GM23338 (cell line): ENCODE data around the gene SLC22A16. TPM values are rescaled to one million over a fixed set of nuclear protein-coding genes. Genes with fewer than 3 reads are reported as not detected.

Experiments
- ATAC-seq: fragments of 200-7000 bp; cut with Tn5 transposase; 3 replicates; pipeline ENCODE4 v1.9.1; 2020
- DNase-seq: peaks from one replicate; pipeline ENCODE4 v3.0.0-alpha.2; 2015; ENCODE audit warnings: low spot score
- H2AFZ ChIP-seq: fragments of 200-600 bp; sonication (generic); 2 replicates; pipeline ENCODE4 v1.8.0; 2016; ENCODE audit warnings: antibody characterized with exemption, mild to moderate bottlenecking, moderate library complexity
- H3F3A ChIP-seq: fragments of 200-600 bp; sonication (generic); replicated peaks from 2 replicates; pipeline ENCODE4 v1.8.0; 2017; ENCODE audit warnings: antibody characterized with exemption, mixed run types, low read depth
- H3K27ac ChIP-seq: fragments of 200-600 bp; sonication (generic); 2 replicates; pipeline ENCODE4 v1.6.1; 2016; ENCODE audit warnings: low read depth
- H3K27me3 ChIP-seq: fragments of 200-600 bp; sonication (generic); 2 replicates; pipeline ENCODE4 v1.8.0; 2016; ENCODE audit warnings: mild to moderate bottlenecking, mixed run types, moderate library complexity; ENCODE audit not compliant: insufficient read depth
- H3K36me3 ChIP-seq: fragments of 200-600 bp; sonication (generic); 2 replicates; pipeline ENCODE4 v1.8.0; 2016; ENCODE audit warnings: mild to moderate bottlenecking; ENCODE audit not compliant: insufficient read depth
- H3K4me1 ChIP-seq: fragments of 200-600 bp; sonication (generic); 2 replicates; pipeline ENCODE4 v1.8.0; 2016; ENCODE audit warnings: mild to moderate bottlenecking, moderate library complexity; ENCODE audit not compliant: insufficient read depth
- H3K4me2 ChIP-seq: fragments of 200-600 bp; sonication (generic); 2 replicates; pipeline ENCODE4 v1.7.1; 2017; ENCODE audit warnings: mixed run types
- H3K4me3 ChIP-seq: fragments of 200-600 bp; sonication (generic); 2 replicates; pipeline ENCODE4 v1.6.1; 2016; ENCODE audit warnings: mixed run types
- H3K79me2 ChIP-seq: fragments of 200-600 bp; sonication (generic); replicated peaks from 2 replicates; pipeline ENCODE4 v1.8.0; 2017; ENCODE audit warnings: mild to moderate bottlenecking; ENCODE audit not compliant: insufficient read depth
- H3K9me2 ChIP-seq: fragments of 200-600 bp; sonication (generic); 2 replicates; pipeline ENCODE4 v1.8.0; 2017; ENCODE audit not compliant: insufficient read depth
- H4K20me1 ChIP-seq: fragments of 200-600 bp; sonication (generic); replicated peaks from 2 replicates; pipeline ENCODE4 v1.8.0; 2017; ENCODE audit warnings: mild to moderate bottlenecking; ENCODE audit not compliant: insufficient read depth
- H3K27ac Mint-ChIP-seq: 2 replicates; pipeline ENCODE4 v1.8.0; 2020; ENCODE audit warnings: inconsistent platforms, mild to moderate bottlenecking, moderate library complexity, mixed read lengths
- H3K27me3 Mint-ChIP-seq: 3 replicates; pipeline ENCODE4 v1.8.0; 2022; ENCODE audit warnings: low read depth, mild to moderate bottlenecking, moderate library complexity, mixed read lengths, inconsistent platforms; ENCODE audit not compliant: insufficient read depth, poor library complexity
- H3K36me3 Mint-ChIP-seq: 3 replicates; pipeline ENCODE4 v1.8.0; 2021; ENCODE audit warnings: low read depth, mild to moderate bottlenecking, inconsistent platforms, moderate library complexity, mixed read lengths
- H3K4me1 Mint-ChIP-seq: 3 replicates; pipeline ENCODE4 v1.8.0; 2020; ENCODE audit warnings: mild to moderate bottlenecking, inconsistent platforms, mixed read lengths
- H3K4me3 Mint-ChIP-seq: 3 replicates; pipeline ENCODE4 v1.8.0; 2021; ENCODE audit warnings: moderate library complexity, mild to moderate bottlenecking, inconsistent platforms, mixed read lengths
- H3K9me3 Mint-ChIP-seq: 3 replicates; pipeline ENCODE4 v1.8.0; 2020; ENCODE audit warnings: moderate library complexity, mild to moderate bottlenecking, inconsistent platforms, mixed read lengths
- CREB1 ChIP-seq: fragments of 250-450 bp; sonication (Bioruptor Pico); IDR thresholded peaks from 2 replicates; pipeline ENCODE4 v1.5.0; 2020; ENCODE audit warnings: low read depth, mild to moderate bottlenecking, moderate library complexity
- CTCF ChIP-seq, 2 experiments: fragments of 200-600 bp in 1 of 2; sonication (generic) in 1 of 2; conservative IDR thresholded peaks; 2 replicates each; pipeline versions ENCODE4 v1.5.1 to v1.6.1; 2016 to 2017; ENCODE audit warnings: antibody characterized with exemption in 2 of 2, low read depth in 2 of 2, mild to moderate bottlenecking in 2 of 2, moderate library complexity in 1 of 2
- ETS1 ChIP-seq: IDR thresholded peaks from 2 replicates; pipeline ENCODE4 v1.6.1; 2016; ENCODE audit warnings: antibody characterized with exemption
- EZH2 ChIP-seq: fragments of 200-600 bp; sonication (generic); IDR thresholded peaks from one replicate; pipeline ENCODE4 v1.8.0; 2017; ENCODE audit warnings: antibody characterized with exemption, mild to moderate bottlenecking, low read depth; ENCODE audit not compliant: unreplicated experiment
- EZH2phosphoT487 ChIP-seq: fragments of 200-600 bp; sonication (generic); IDR thresholded peaks from one replicate; pipeline ENCODE4 v1.8.1; 2018; ENCODE audit warnings: antibody characterized with exemption; ENCODE audit not compliant: unreplicated experiment
- JUNB ChIP-seq: IDR thresholded peaks from one replicate; pipeline ENCODE4 v1.6.1; 2016; ENCODE audit warnings: antibody characterized with exemption; ENCODE audit not compliant: unreplicated experiment
- NANOG ChIP-seq: IDR thresholded peaks from 2 replicates; pipeline ENCODE4 v1.6.1; 2016; ENCODE audit warnings: antibody characterized with exemption, borderline replicate concordance
- POLR2AphosphoS5 ChIP-seq: IDR thresholded peaks from 2 replicates; pipeline ENCODE4 v1.6.1; 2016; ENCODE audit warnings: antibody characterized with exemption, low read depth
- REST ChIP-seq: IDR thresholded peaks from one replicate; pipeline ENCODE4 v1.6.1; 2018; ENCODE audit warnings: antibody characterized with exemption; ENCODE audit not compliant: unreplicated experiment
- STAT1 ChIP-seq: IDR thresholded peaks from one replicate; pipeline ENCODE4 v1.6.1; 2016; ENCODE audit warnings: antibody characterized with exemption; ENCODE audit not compliant: unreplicated experiment
- ZNF114 ChIP-seq: fragments of 250-450 bp; sonication (Bioruptor Pico); IDR thresholded peaks from 2 replicates; pipeline ENCODE4 v1.5.0; 2020; ENCODE audit warnings: mild to moderate bottlenecking, moderate library complexity
- ZNF331 ChIP-seq: fragments of 250-450 bp; sonication (Bioruptor Pico); IDR thresholded peaks from 2 replicates; pipeline ENCODE4 v1.5.0; 2020; ENCODE audit warnings: low read depth, mild to moderate bottlenecking, moderate library complexity
- ZNF462 ChIP-seq: fragments of 250-450 bp; sonication (Bioruptor Pico); IDR thresholded peaks from 2 replicates; pipeline ENCODE4 v1.5.0; 2020; ENCODE audit warnings: mild to moderate bottlenecking, moderate library complexity
- polyA plus RNA-seq: library from polyadenylated mRNA; unstranded; fragments of >200 nt; fragmentation: Nextera tagmentation; extraction: Ambion mirVana; gene quantifications from 2 replicates; pipeline ENCODE4 v1.2.1, GENCODE V29; 2016
- total RNA-seq: library from RNA; depleted of rRNA; stranded (reverse); fragments of >200 nt; shearing (Covaris generic); gene quantifications from 2 replicates; pipeline ENCODE4 v1.2.3, GENCODE V29; 2014

The SLC22A16 gene
- total and polyA plus RNA-seq, 2 experiments from 2014 or later: 0.37 to 0.42 TPM

- no peaks in the 10 kb centered on the region for H3K27me3 Mint-ChIP-seq
- peaks cover 12% of the 10 kb centered on the region; the same call in 1 of the 3 replicates for H3K9me3 Mint-ChIP-seq
- H3K79me2 ChIP-seq: no peaks in the 10 kb centered on the region
- no peak overlapping the region for H3K4me3 Mint-ChIP-seq
- no peaks in the 10 kb centered on the region for H3F3A ChIP-seq
- no peak overlapping the region for H3K27ac ChIP-seq
- H3K4me1 ChIP-seq: no peaks in the 10 kb centered on the region
- no peaks in the 10 kb centered on the region for H3K36me3 Mint-ChIP-seq
- ATAC-seq: no peak
- H2AFZ ChIP-seq: no peak overlapping the region
- peaks cover 2% of the 10 kb centered on the region; the same call in 1 of the 2 replicates for H3K27me3 ChIP-seq
- H3K36me3 ChIP-seq: no peaks in the 10 kb centered on the region
- no peak overlapping the region for H3K27ac Mint-ChIP-seq
- no peak overlapping the region for H3K4me3 ChIP-seq
- H4K20me1 ChIP-seq: no peaks in the 10 kb centered on the region
- TF ChIP-seq ZNF462 (CRISPR knock-in tag) (no peak), JUNB (no peak), EZH2 (no peak), ZNF114 (CRISPR knock-in tag) (no peak), CTCF (conservative IDR thresholded peaks at IDR 0.05; ENCODE audit: low read depth in 2 of 2) (no peak), STAT1 (no peak), REST (no peak), EZH2phosphoT487 (no peak), POLR2AphosphoS5 (no peak), ETS1 (no peak), ZNF331 (CRISPR knock-in tag) (no peak), NANOG (no peak), CREB1 (CRISPR knock-in tag) (no peak)
- H3K9me2 ChIP-seq: peaks cover 5% of the 10 kb centered on the region; the same call in 1 of the 2 replicates
- no peaks in the 10 kb centered on the region for H3K4me1 Mint-ChIP-seq
- no peak for DNase-seq
- no peak overlapping the region for H3K4me2 ChIP-seq
These were observed 6.5 kb upstream of the SLC22A16 start for GRCh38 chr6:110482774-110483400.
